Mesenteric fat pad (tissue), 1 donor: ENCODE measurements around the gene LMTK3. TPM values are rescaled to one million over a fixed set of nuclear protein-coding genes. Genes with fewer than 3 reads are reported as not detected.

Experiments used
- DNase-seq: peaks from one replicate; pipeline ENCODE4 v3.0.0-alpha.2; 2020; ENCODE audit warnings: low spot score
- long read RNA-seq: library from polyadenylated mRNA; unstranded; transcript quantifications from one replicate; pipeline ENCODE4 v2.0.0, GENCODE V29; 2020
- total RNA-seq: library from RNA; stranded (reverse); fragmentation: NEBNext Ultra II Directional; extraction: Animal tissue kit (Norgen Biotek cat#: 25700); gene quantifications from one replicate; pipeline ENCODE4 v1.2.1, GENCODE V29; 2021
- donor health status: DM: yes; HTN: yes; CAD: no.

The LMTK3 gene
- 0.45 TPM for total RNA-seq
- long read RNA-seq: 0 reads

- DNase-seq: no peak
Measured at GRCh38 chr19:48511800-48512503, at the start of gene LMTK3. Gene LMTK3, minus strand, starts transcription at chr19:48511835. Its CDS starts 259 bp downstream, at chr19:48511576.

- DNase-seq: no peak
Measured at GRCh38 chr19:48561412-48561811, 49.8 kb upstream of the LMTK3 start.

- no peak for DNase-seq
Measured at GRCh38 chr19:48560095-48560530, 48.5 kb upstream of the LMTK3 start.

- DNase-seq: no peak
Measured at GRCh38 chr19:48558018-48558684, 46.5 kb upstream of the LMTK3 start.

GRCh38 chr19:48556825-48557224, 45.2 kb upstream of the LMTK3 start:
- DNase-seq: no peak

- no peak for DNase-seq
Measured at GRCh38 chr19:48556163-48556562, 44.5 kb upstream of the LMTK3 start.

GRCh38 chr19:48554385-48555091, 42.9 kb upstream of the LMTK3 start:
- no peak for DNase-seq

GRCh38 chr19:48553676-48554384, 42.2 kb upstream of the LMTK3 start:
- no peak for DNase-seq

- no peak for DNase-seq
Measured at GRCh38 chr19:48552406-48553322, 41.0 kb upstream of the LMTK3 start.

- DNase-seq: no peak
Measured at GRCh38 chr19:48551437-48552302, 40.0 kb upstream of the LMTK3 start, which contains the start of gene SULT2B1. Gene SULT2B1, plus strand, starts transcription at chr19:48552172. Its CDS starts 81 bp downstream, at chr19:48552253.

- DNase-seq: no peak
Measured at GRCh38 chr19:48549380-48549779, 37.7 kb upstream of the LMTK3 start.

GRCh38 chr19:48548253-48548911, 36.7 kb upstream of the LMTK3 start:
- no peak for DNase-seq

GRCh38 chr19:48547722-48548121, 36.1 kb upstream of the LMTK3 start:
- DNase-seq: no peak

- DNase-seq: no peak
Measured at GRCh38 chr19:48544856-48545750, 33.5 kb upstream of the LMTK3 start.

GRCh38 chr19:48543121-48543710, 31.6 kb upstream of the LMTK3 start:
- DNase-seq: no peak

GRCh38 chr19:48541813-48542212, 30.2 kb upstream of the LMTK3 start:
- DNase-seq: no peak

- DNase-seq: no peak
Measured at GRCh38 chr19:48540110-48540509, 28.5 kb upstream of the LMTK3 start.
